Panc1 (cell line): Measurements from ENCODE around the gene PITPNM2. TPM values are rescaled to one million over a fixed set of nuclear protein-coding genes. Genes with fewer than 3 reads are reported as not detected.

ENCODE experiments used
- ATAC-seq: fragments of 200-7000 bp; cut with Tn5 transposase; 2 replicates; pipeline ENCODE4 v1.9.1; 2020; ENCODE audit warnings: mild to moderate bottlenecking, moderate library complexity
- BruUV-seq: library from RNA; stranded (reverse); fragments of 400-500 nt; replicated peaks from 2 replicates; lab custom pipeline; 2021; lab: Mats Ljungman, UMichigan
- CTCF ChIA-PET: fragments of 300-600 bp; sonication (Branson Sonifier 250); formaldehyde crosslinking; loops from one replicate; lab custom pipeline; 2022; ENCODE audit warnings: antibody characterized with exemption; lab: Charles Lee
- POLR2A ChIA-PET: fragments of 300-600 bp; sonication (Branson Sonifier 250); formaldehyde crosslinking; loops from one replicate; lab custom pipeline; 2022; ENCODE audit warnings: antibody characterized with exemption; lab: Charles Lee
- DNase-seq: peaks from one replicate; pipeline ENCODE4 v3.0.0-alpha.2; 2010; ENCODE audit warnings: low read depth, low spot score
- H3K27ac ChIP-seq: 2 replicates; pipeline ENCODE4 v1.5.1; 2011; ENCODE audit warnings: mild to moderate bottlenecking, low read length, inconsistent platforms
- H3K27me3 ChIP-seq: fragments of 200-500 bp; sonication (Bioruptor generic); 2 replicates; pipeline ENCODE4 v1.6.0; 2014; ENCODE audit warnings: low read length, inconsistent platforms; ENCODE audit not compliant: control insufficient read depth, insufficient read depth
- H3K36me3 ChIP-seq: fragments of 200-500 bp; sonication (Bioruptor generic); 2 replicates; pipeline ENCODE4 v1.5.1; 2014; ENCODE audit warnings: inconsistent platforms, mild to moderate bottlenecking, low read length, moderate library complexity; ENCODE audit not compliant: control insufficient read depth, insufficient read depth
- H3K4me1 ChIP-seq: 2 replicates; pipeline ENCODE4 v1.5.1; 2011; ENCODE audit warnings: inconsistent platforms, mild to moderate bottlenecking, low read length, moderate library complexity; ENCODE audit not compliant: control insufficient read depth, insufficient read depth
- H3K4me3 ChIP-seq, 2 experiments: 2 replicates each; pipeline ENCODE4 v1.5.1; 2011 to 2012; ENCODE audit warnings: low read depth in 2 of 2, low read length in 2 of 2, mild to moderate bottlenecking in 2 of 2, inconsistent platforms in 1 of 2, moderate library complexity in 1 of 2
- H3K9me3 ChIP-seq: fragments of 200-500 bp; sonication (Bioruptor generic); 2 replicates; pipeline ENCODE4 v1.5.1; 2014; ENCODE audit warnings: low read depth, mild to moderate bottlenecking, inconsistent platforms, low read length, moderate library complexity; ENCODE audit not compliant: control insufficient read depth, insufficient read depth
- CTCF ChIP-seq: fragments of 450-650 bp; IDR thresholded peaks from 2 replicates; pipeline ENCODE4 v1.5.1; 2017; ENCODE audit warnings: mild to moderate bottlenecking
- POLR2AphosphoS5 ChIP-seq: IDR thresholded peaks from 2 replicates; pipeline ENCODE4 v1.6.1; 2012; ENCODE audit warnings: mild to moderate bottlenecking, low read depth, low read length, moderate library complexity
- REST ChIP-seq, 2 experiments: IDR thresholded peaks; 2 replicates each; pipeline ENCODE4 v1.6.1; 2011 to 2012; ENCODE audit warnings: low read depth in 2 of 2, control low read depth in 1 of 2, low read length in 1 of 2, mild to moderate bottlenecking in 1 of 2, moderate library complexity in 1 of 2; ENCODE audit not compliant: insufficient read depth in 1 of 2
- SIN3A ChIP-seq: IDR thresholded peaks from 2 replicates; pipeline ENCODE4 v1.6.1; 2012; ENCODE audit warnings: low read depth, mild to moderate bottlenecking, low read length, moderate library complexity, borderline replicate concordance; ENCODE audit not compliant: insufficient read depth
- TCF7L2 ChIP-seq: IDR thresholded peaks from 2 replicates; pipeline ENCODE4 v1.6.1; 2011; ENCODE audit warnings: mild to moderate bottlenecking, low read depth, low read length, inconsistent platforms
- in situ Hi-C: cut with HindIII; loops from 2 replicates; pipeline ENCODE4 v1.10.0; 2016; ENCODE audit warnings: low sequenced_read_pairs, low pct_unique_long_range_greater_than_20kb
- intact Hi-C: fragments of 100-400 bp; cut with micrococcal nuclease; formaldehyde crosslinking; loops from one replicate; pipeline ENCODE4 v1.10.0; 2022; ENCODE audit not compliant: unreplicated experiment
- total RNA-seq: library from RNA; stranded (reverse); gene quantifications from one replicate; pipeline ENCODE4 v1.2.1, GENCODE V29; 2021; ENCODE audit not compliant: unreplicated experiment

PITPNM2 gene
- total RNA-seq, 1 experiment from 2014 or later: 26.4 TPM

- Histone ChIP-seq H3K4me1 (no peaks in the 10 kb centered on the region), H3K27me3 (no peaks in the 10 kb centered on the region), H3K4me3 (no peak overlapping the region), H3K27ac (no peak overlapping the region), H3K9me3 (no peaks in the 10 kb centered on the region), H3K36me3 (peaks cover 23% of the 10 kb centered on the region)
- BruUV-seq: no TSS peak
- CTCF ChIA-PET: no interaction called here
- intact Hi-C loops (no loop called here), in situ Hi-C loops (no loop called here)
- DNase-seq (no peak), ATAC-seq (peak; percentile 30; the same call in 1 of the 2 replicates)
- POLR2A ChIA-PET: interaction anchor here (0.6 kb wide), 1 partner anchor 808 kb away, joined by 6 read pairs; no protein-coding TSS in a partner anchor
- TF ChIP-seq POLR2AphosphoS5: no peak
- TF ChIP-seq TCF7L2: no peak
- no peak for TF ChIP-seq SIN3A
- no peak for TF ChIP-seq CTCF
- TF ChIP-seq REST (IDR thresholded peaks at IDR 0.05; ENCODE audit: insufficient read depth in 1 of 2, low read depth in 2 of 2, low read length in 1 of 2): no peak
Observed at GRCh38 chr12:123167329-123167728, 16.4 kb upstream of the PITPNM2 start.

GRCh38 chr12:123165537-123165936 lies 14.6 kb upstream of the PITPNM2 start:
- H3K9me3 ChIP-seq: no peaks in the 10 kb centered on the region
- ATAC-seq (no peak), DNase-seq (no peak)
- intact Hi-C loops: no loop called here
- ChIA-PET CTCF (interaction anchor here (0.7 kb wide), 1 partner anchor 44 kb away, joined by 12 read pairs; no protein-coding TSS in a partner anchor), POLR2A (interaction anchor here (0.7 kb wide), 1 partner anchor 24 kb away, joined by 12 read pairs; no protein-coding TSS in a partner anchor)
- BruUV-seq: no TSS peak
- no peak overlapping the region for H3K4me3 ChIP-seq
- H3K36me3 ChIP-seq: peaks cover 38% of the 10 kb centered on the region
- H3K27me3 ChIP-seq: no peaks in the 10 kb centered on the region
- in situ Hi-C loops: no loop called here
- H3K27ac ChIP-seq: no peak overlapping the region
- no peaks in the 10 kb centered on the region for H3K4me1 ChIP-seq
- TF ChIP-seq SIN3A (no peak), CTCF (no peak), TCF7L2 (no peak), REST (IDR thresholded peaks at IDR 0.05; ENCODE audit: insufficient read depth in 1 of 2, low read depth in 2 of 2, low read length in 1 of 2) (no peak), POLR2AphosphoS5 (no peak)
